HepG2 (cell line): Measurements from ENCODE around the gene DPYSL3. TPM values are rescaled to one million over a fixed set of nuclear protein-coding genes. Genes with fewer than 3 reads are reported as not detected.

Experiments used
- ATAC-seq: fragments of 200-7000 bp; cut with Tn5 transposase; 3 replicates; pipeline ENCODE4 v1.9.1; 2020; ENCODE audit warnings: mild to moderate bottlenecking, moderate library complexity
- BruUV-seq: library from RNA; stranded (reverse); fragments of 400-500 nt; replicated peaks from 2 replicates; lab custom pipeline; 2021; lab: Mats Ljungman, UMichigan
- CTCF ChIA-PET: fragments of 300-600 bp; formaldehyde crosslinking; extraction: SDS; loops from one replicate; lab custom pipeline; 2021; ENCODE audit warnings: low total read pairs, inconsistent platforms, low intra/inter-chr PET ratio; lab: Yijun Ruan, JAX
- POLR2A ChIA-PET: fragments of 350-600 bp; sonication (Branson Sonifier 250); formaldehyde crosslinking; loops from one replicate; lab custom pipeline; 2020; ENCODE audit warnings: antibody characterized with exemption, inconsistent platforms; lab: Yijun Ruan, JAX
- DNase-seq: peaks from one replicate; pipeline ENCODE4 v3.0.0-alpha.2; 2015; ENCODE audit warnings: low spot score
- FAIRE-seq: peaks from 3 replicates; lab custom pipeline; 2011; peaks lifted over from hg19 to GRCh38; lab: Jason Lieb, UNC
- H2AFZ ChIP-seq: one replicate; pipeline ENCODE4 v1.6.1; 2011; ENCODE audit warnings: low read length, inconsistent platforms
- H3K27ac ChIP-seq: fragments of 300-600 bp; 3 replicates; pipeline ENCODE4 v1.8.0; 2011; ENCODE audit warnings: mixed run types, mild to moderate bottlenecking, mixed read lengths, low read length, inconsistent platforms; ENCODE audit not compliant: insufficient read depth; ENCODE audit errors: extremely low read length
- H3K27me3 ChIP-seq, 2 experiments: fragments of 200-600 bp in 1 of 2; 2 replicates in 1 of 2; 3 replicates in 1 of 2; pipeline versions ENCODE4 v1.6.0 to v1.8.0; 2011; ENCODE audit warnings: low read length in 2 of 2, mild to moderate bottlenecking in 2 of 2, moderate library complexity in 2 of 2, inconsistent platforms in 1 of 2; ENCODE audit not compliant: insufficient read depth in 2 of 2, control insufficient read depth in 1 of 2
- H3K36me3 ChIP-seq, 2 experiments: fragments of 200-600 bp in 1 of 2; replicated peaks in 1 of 2; 2 replicates in 1 of 2; 3 replicates in 1 of 2; pipeline versions ENCODE4 v1.5.1 to v1.8.0; 2011; ENCODE audit warnings: low read length in 2 of 2, inconsistent platforms in 1 of 2; ENCODE audit not compliant: insufficient read depth in 2 of 2, control insufficient read depth in 1 of 2
- H3K4me1 ChIP-seq: 2 replicates; pipeline ENCODE4 v1.5.1; 2012; ENCODE audit warnings: low read length, inconsistent platforms; ENCODE audit not compliant: insufficient read depth
- H3K4me2 ChIP-seq: 2 replicates; pipeline ENCODE4 v1.6.0; 2011; ENCODE audit warnings: low read depth, low read length, inconsistent platforms
- H3K4me3 ChIP-seq, 3 experiments: fragments of 200-600 bp in 1 of 3; sonication (generic), shearing (Covaris generic) in 1 of 3; replicated peaks in 1 of 3; 2 replicates each; pipeline ENCODE4 v1.5.1; 2011 to 2016; ENCODE audit warnings: low read length in 3 of 3, inconsistent platforms in 2 of 3, low read depth in 2 of 3, mild to moderate bottlenecking in 2 of 3, control low read depth in 1 of 3, mixed read lengths in 1 of 3; ENCODE audit not compliant: insufficient read depth in 1 of 3
- H3K79me2 ChIP-seq: one replicate; pipeline ENCODE4 v1.6.1; 2011; ENCODE audit warnings: low read length, inconsistent platforms; ENCODE audit not compliant: insufficient read depth
- H3K9ac ChIP-seq: 2 replicates; pipeline ENCODE4 v1.6.0; 2011; ENCODE audit warnings: mild to moderate bottlenecking, low read depth, low read length, inconsistent platforms; ENCODE audit not compliant: insufficient read depth
- H3K9me3 ChIP-seq: 2 replicates; pipeline ENCODE4 v1.5.1; 2012; ENCODE audit warnings: mild to moderate bottlenecking, low read length
- H4K20me1 ChIP-seq: 2 replicates; pipeline ENCODE4 v1.6.0; 2011; ENCODE audit warnings: inconsistent platforms, mild to moderate bottlenecking, low read length, moderate library complexity; ENCODE audit not compliant: insufficient read depth
- ATF7 ChIP-seq, 2 experiments: fragments of 450-650 bp in 1 of 2; sonication (generic) in 1 of 2; formaldehyde crosslinking in 1 of 2; IDR thresholded peaks; 2 replicates each; pipeline versions ENCODE4 v1.4.0 to v1.6.1; 2016 to 2020; ENCODE audit warnings: antibody characterized with exemption in 1 of 2, mild to moderate bottlenecking in 1 of 2, missing genetic modification reagents in 1 of 2
- JUND ChIP-seq: sonication (generic); formaldehyde crosslinking; IDR thresholded peaks from 2 replicates; pipeline ENCODE4 v1.8.0; 2022; ENCODE audit warnings: mild to moderate bottlenecking, missing genetic modification reagents
- MTF2 ChIP-seq: sonication (generic); formaldehyde crosslinking; IDR thresholded peaks from 2 replicates; pipeline ENCODE4 v1.5.0; 2020; ENCODE audit warnings: missing genetic modification reagents, borderline replicate concordance
- PTBP1 ChIP-seq: fragments of 200-400 bp; formaldehyde crosslinking; IDR thresholded peaks from 2 replicates; pipeline ENCODE4 v1.6.1; 2018; ENCODE audit warnings: low read length, low read depth; ENCODE audit not compliant: poor library complexity, severe bottlenecking
- ZNF138 ChIP-seq: sonication (generic); formaldehyde crosslinking; IDR thresholded peaks from 2 replicates; pipeline ENCODE4 v1.5.0; 2020; ENCODE audit warnings: mild to moderate bottlenecking, low read depth, missing genetic modification reagents
- ZNF230 ChIP-seq: sonication (generic); formaldehyde crosslinking; IDR thresholded peaks from 2 replicates; pipeline ENCODE4 v1.4.0; 2020; ENCODE audit warnings: mild to moderate bottlenecking, missing genetic modification reagents
- ZNF317 ChIP-seq: sonication (generic); formaldehyde crosslinking; IDR thresholded peaks from 2 replicates; pipeline ENCODE4 v1.5.0; 2020; ENCODE audit warnings: mild to moderate bottlenecking, missing genetic modification reagents
- ZNF510 ChIP-seq: sonication (generic); formaldehyde crosslinking; IDR thresholded peaks from 2 replicates; pipeline ENCODE4 v1.4.0; 2020; ENCODE audit warnings: low read depth, mild to moderate bottlenecking, missing genetic modification reagents
- ZNF75D ChIP-seq: sonication (generic); formaldehyde crosslinking; IDR thresholded peaks from 2 replicates; pipeline ENCODE4 v1.8.1; 2023; ENCODE audit warnings: missing genetic modification reagents, mild to moderate bottlenecking, borderline replicate concordance
- WGBS: methylation state at CpG from one replicate; pipeline ENCODE4 v1.1.6; 2017; ENCODE audit warnings: low lambda C conversion rate; 5-methylcytosine and 5-hydroxymethylcytosine counted together
- in situ Hi-C: cut with HindIII; loops from 2 replicates; pipeline ENCODE4 v1.10.0; 2017; ENCODE audit warnings: low pct_unique_long_range_greater_than_20kb; ENCODE audit not compliant: extremely low pct_ligation_motif_present
- intact Hi-C: fragments of 100-400 bp; cut with micrococcal nuclease; formaldehyde crosslinking; loops from one replicate; pipeline ENCODE4 v1.10.0; 2022; ENCODE audit not compliant: unreplicated experiment
- polyA plus RNA-seq, 8 experiments: library from polyadenylated mRNA; depleted of rRNA in 3 of 8; stranded (reverse) in 7 of 8; unstranded in 1 of 8; fragments of >200 nt; fragmentation: Illumina TruSeq in 4 of 8; extraction: Trizol in 4 of 8; gene quantifications; 2 replicates each; pipeline versions ENCODE4 v1.2.1 to v1.2.3, GENCODE V29; 2011 to 2016; ENCODE audit warnings: low read depth in 4 of 8, missing spikeins in 1 of 8, mixed read lengths in 1 of 8; ENCODE audit not compliant: insufficient read depth in 1 of 8
- total RNA-seq, 5 experiments: library from RNA; depleted of rRNA; stranded (reverse); fragments of >200 nt; fragmentation: Illumina TruSeq; extraction: Trizol; gene quantifications; 2 replicates each; pipeline ENCODE4 v1.2.3, GENCODE V29; 2016; ENCODE audit warnings: low read depth in 1 of 5
- TF ChIP-seq, protein P1 (sequence below): sonication (generic); formaldehyde crosslinking; IDR thresholded peaks from 2 replicates; pipeline ENCODE4 v1.8.0; 2022; ENCODE audit warnings: missing genetic modification reagents, mild to moderate bottlenecking, inconsistent platforms, borderline replicate concordance
- TF ChIP-seq, protein P2 (sequence below): sonication (generic); formaldehyde crosslinking; IDR thresholded peaks from 2 replicates; pipeline ENCODE4 v1.4.0; 2020; ENCODE audit warnings: missing genetic modification reagents

DPYSL3 gene
- total and polyA plus RNA-seq, 2 of the 13 experiments (the other 11 are each of a cell fraction or from before 2014, with no cell fraction given) = 0.08 to 0.15 TPM

DNA sequence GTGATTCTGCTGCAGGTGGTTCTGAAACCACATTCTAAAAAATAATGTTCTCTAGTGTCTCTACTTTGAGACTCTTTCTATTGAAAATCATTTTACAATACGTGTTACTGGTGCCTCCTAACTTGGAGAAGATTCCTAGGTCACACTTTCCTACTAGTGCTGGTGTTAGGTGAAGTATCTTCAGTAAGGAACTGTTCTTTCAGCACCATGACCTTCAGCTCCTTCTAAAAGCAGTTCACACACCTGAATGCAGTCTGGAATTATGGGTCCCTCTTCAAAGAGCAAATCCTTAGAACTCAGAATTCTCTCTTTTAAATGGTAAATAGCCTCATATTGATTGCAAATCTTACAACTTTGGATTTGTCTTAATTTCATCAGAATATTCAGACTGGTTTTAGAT, 10.6 kb upstream of the DPYSL3 start (continued):
- TF ChIP-seq MTF2 (CRISPR knock-in tag) (no peak), PTBP1 (no peak)
- TF ChIP-seq, all 625 proteins: peak for 2

DNA sequence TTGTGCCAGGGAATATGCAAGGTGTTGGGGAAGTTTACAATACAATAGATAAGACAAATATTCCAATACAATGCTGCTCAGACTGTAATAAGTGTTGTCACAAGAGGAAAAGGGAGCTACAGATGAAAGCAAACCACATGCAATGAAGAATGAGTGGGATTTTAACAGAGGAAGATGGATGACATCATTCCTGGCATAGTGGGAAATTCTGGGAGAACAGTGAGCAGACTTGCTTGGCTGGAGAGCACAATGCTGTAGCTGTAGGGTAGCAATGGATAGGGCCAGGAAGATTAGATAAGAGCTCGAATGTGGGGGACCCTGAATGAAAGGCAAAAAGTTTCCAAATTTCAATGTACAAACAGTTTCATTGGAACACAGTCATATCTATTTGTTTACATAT, 9.5 kb upstream of the DPYSL3 start:
- Histone ChIP-seq H4K20me1 (no peaks in the 10 kb centered on the region), H3K36me3 (no peaks in the 10 kb centered on the region), H3K4me3 (no peak overlapping the region), H3K79me2 (no peaks in the 10 kb centered on the region), H3K9ac (no peak overlapping the region), H3K4me1 (no peaks in the 10 kb centered on the region), H2AFZ (no peak overlapping the region), H3K4me2 (no peak overlapping the region), H3K27ac (no peak overlapping the region), H3K27me3 (no peaks in the 10 kb centered on the region; a peak in 1 of 5 replicates), H3K9me3 (no peaks in the 10 kb centered on the region)
- no TSS peak for BruUV-seq
- ATAC-seq (no peak), FAIRE-seq (no peak), DNase-seq (no peak)
- intact Hi-C loops (no loop called here), in situ Hi-C loops (no loop called here)
- no peak for TF ChIP-seq ZNF138 (CRISPR knock-in tag)
- TF ChIP-seq JUND (CRISPR knock-in tag) = no peak
- peak; percentile 76 for TF ChIP-seq ATF7 (IDR thresholded peaks at IDR 0.05)
- no peak for TF ChIP-seq ATF7 (CRISPR knock-in tag; IDR thresholded peaks at IDR 0.05)
- ChIA-PET POLR2A (no interaction called here), CTCF (no interaction called here)
- 11% methylated on average over 1 of the region's 1 CpG for WGBS

DNA sequence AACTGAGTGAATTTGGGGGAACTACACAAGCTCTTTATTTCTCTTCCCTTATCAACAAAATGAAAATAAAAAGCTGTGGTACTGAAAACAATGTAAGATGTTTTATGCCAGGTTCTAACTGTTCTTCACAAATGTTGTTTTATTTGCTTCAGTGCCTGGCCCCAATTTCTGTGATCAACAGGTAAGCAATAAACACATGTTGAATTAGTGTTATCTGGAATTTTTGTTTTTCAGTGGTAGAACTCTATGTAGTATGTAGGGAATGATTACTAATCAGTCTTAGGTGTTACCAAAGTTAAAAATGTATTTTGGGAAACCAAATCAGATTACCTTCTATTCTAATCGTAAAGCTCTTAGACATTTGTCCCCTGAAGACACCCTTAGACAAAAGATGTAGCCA, 7.5 kb upstream of the DPYSL3 start:
- DNase-seq = no peak
- no peaks in the 10 kb centered on the region for H3K36me3 ChIP-seq
- no peaks in the 10 kb centered on the region for H3K4me1 ChIP-seq
- no TSS peak for BruUV-seq
- no peak overlapping the region for H3K4me2 ChIP-seq
- WGBS = 4% methylated on average over 1 of the region's 1 CpG
- H3K9me3 ChIP-seq = no peaks in the 10 kb centered on the region
- H3K9ac ChIP-seq = no peak overlapping the region
- no peak overlapping the region for H3K4me3 ChIP-seq
- no peak for ATAC-seq
- ChIA-PET CTCF (no interaction called here), POLR2A (no interaction called here)
- H2AFZ ChIP-seq = no peak overlapping the region
- in situ Hi-C loops = no loop called here
- intact Hi-C loops = no loop called here
- no peaks in the 10 kb centered on the region for H4K20me1 ChIP-seq
- H3K27ac ChIP-seq = no peak overlapping the region
- no peak for FAIRE-seq
- H3K27me3 ChIP-seq = no peaks in the 10 kb centered on the region
- H3K79me2 ChIP-seq = no peaks in the 10 kb centered on the region
- TF ChIP-seq ZNF317 (CRISPR knock-in tag) (no peak), ZNF75D (CRISPR knock-in tag) (no peak), ZNF510 (CRISPR knock-in tag) (no peak), ZNF230 (CRISPR knock-in tag) (no peak)
- TF ChIP-seq, protein P1, sequence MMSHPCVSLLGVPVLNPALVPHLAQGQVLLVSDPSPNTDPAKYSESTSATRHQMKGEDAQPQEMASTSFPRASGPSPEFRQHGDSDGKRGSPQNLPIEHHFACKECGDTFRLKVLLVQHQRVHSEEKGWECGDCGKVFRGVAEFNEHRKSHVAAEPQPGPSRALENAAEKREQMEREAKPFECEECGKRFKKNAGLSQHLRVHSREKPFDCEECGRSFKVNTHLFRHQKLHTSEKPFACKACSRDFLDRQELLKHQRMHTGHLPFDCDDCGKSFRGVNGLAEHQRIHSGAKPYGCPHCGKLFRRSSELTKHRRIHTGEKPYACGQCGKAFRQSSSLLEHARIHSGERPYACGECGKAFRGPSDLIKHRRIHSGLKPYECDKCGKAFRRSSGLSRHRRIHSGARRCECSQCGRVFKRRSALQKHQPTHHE (CRISPR knock-in tag) = no peak
- TF ChIP-seq, protein P2, sequence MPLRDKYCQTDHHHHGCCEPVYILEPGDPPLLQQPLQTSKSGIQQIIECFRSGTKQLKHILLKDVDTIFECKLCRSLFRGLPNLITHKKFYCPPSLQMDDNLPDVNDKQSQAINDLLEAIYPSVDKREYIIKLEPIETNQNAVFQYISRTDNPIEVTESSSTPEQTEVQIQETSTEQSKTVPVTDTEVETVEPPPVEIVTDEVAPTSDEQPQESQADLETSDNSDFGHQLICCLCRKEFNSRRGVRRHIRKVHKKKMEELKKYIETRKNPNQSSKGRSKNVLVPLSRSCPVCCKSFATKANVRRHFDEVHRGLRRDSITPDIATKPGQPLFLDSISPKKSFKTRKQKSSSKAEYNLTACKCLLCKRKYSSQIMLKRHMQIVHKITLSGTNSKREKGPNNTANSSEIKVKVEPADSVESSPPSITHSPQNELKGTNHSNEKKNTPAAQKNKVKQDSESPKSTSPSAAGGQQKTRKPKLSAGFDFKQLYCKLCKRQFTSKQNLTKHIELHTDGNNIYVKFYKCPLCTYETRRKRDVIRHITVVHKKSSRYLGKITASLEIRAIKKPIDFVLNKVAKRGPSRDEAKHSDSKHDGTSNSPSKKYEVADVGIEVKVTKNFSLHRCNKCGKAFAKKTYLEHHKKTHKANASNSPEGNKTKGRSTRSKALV (CRISPR knock-in tag) = no peak
